ENCODE measurements around the gene ERCC2.
"Not testable (repeated sequence)": the region's sequence is repeated elsewhere in the genome, so short reads cannot be mapped to it uniquely, and the experiment has no call there.

Gene ERCC2

GRCh38 chr19:45327404-45328143 lies 42.8 kb downstream of the ERCC2 start:
- no peak for DNase-seq

GRCh38 chr19:45324349-45324907 lies 45.9 kb downstream of the ERCC2 start:
- DNase-seq, result no peak

DNA sequence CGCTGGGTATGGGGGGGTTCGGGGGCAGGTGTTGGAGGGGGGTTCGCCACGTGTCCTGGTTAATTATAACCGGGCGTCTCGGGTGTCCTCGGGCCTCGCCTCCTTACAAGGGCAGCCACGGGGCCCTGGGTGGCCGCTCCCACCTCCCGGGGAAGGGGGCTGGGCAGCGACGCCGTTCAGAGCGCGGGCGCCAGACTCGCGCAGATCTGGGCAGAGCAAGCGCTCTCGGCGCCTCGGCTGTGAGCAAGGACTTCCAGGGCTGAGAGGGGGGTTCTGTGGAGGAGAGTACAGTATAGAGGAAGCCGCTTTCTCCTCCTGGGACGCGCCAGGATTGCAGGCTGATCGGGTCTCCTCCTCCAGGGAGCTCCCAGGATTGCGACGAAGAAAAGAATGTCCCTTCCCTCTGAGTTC lies 46.7 kb downstream of the ERCC2 start:
- DNase-seq, result no peak

GRCh38 chr19:45322744-45323281 lies 47.6 kb downstream of the ERCC2 start, which contains the start of gene CKM:
Gene CKM, minus strand, starts transcription at chr19:45322875. Its CDS starts 3,162 bp downstream, at chr19:45319713.
- no peak for DNase-seq

- no peak for DNase-seq
Observed at GRCh38 chr19:45322311-45322710, 48.1 kb downstream of the ERCC2 start.

DNA sequence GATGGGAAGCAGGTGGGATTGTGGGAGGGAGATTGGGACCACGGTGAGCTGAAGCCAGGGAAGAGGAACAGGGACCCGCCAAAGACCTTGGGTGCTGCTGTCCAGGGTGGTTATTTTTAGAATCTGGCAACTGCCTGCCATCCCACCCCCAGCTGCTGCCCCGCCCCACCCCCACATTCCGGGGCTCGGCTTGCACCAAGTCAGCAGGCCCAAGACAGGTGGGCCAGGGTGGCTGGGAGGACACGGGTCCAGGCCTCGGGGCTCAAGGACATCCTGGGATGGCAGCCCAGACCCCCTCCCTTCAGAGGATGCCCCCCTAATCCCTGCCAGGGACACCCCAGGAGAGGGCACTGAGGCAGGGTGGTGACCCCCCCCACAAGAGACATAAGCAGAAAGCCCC lies 48.5 kb downstream of the ERCC2 start:
- no peak for DNase-seq

DNA sequence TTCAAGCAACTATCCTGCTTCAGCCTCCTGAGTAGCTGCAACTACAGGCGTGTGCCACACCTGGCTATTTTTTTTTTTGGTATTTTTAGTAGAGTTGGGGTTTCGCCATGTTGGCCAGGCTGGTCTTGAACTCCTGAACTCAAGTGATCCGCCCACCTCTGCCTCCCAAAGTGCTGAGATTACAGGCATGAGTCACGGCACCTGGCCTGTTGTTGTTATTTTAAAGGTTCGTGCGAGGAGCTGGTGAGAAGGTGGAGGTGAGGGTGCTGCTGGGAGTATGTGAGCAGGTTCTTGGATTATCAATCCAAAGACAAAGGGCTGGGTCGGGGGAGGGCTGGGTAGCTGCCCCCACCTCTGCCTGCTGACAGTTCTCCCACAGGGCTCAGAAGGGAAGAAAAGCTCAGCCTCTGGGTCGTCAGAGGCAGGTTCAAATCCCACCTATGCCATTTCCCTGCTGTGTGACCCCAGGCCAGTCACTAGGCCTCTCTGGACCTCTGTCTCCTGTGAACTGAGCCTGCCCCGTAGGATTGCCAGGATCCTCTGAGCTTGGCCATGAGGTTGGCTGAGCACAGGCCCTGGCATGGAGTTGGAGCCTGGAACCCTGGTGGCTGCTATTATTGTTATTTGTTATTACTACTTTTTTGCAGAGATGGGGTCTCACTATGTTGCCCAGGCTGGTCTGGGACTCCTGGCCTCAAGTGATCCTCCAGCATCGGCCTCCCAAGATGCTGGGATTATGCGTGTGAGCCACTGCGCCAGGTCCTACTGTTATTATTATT lies 49.2 kb downstream of the ERCC2 start:
- no peak for DNase-seq

- no peak for DNase-seq
Observed at GRCh38 chr19:45315304-45315703, 55.1 kb downstream of the ERCC2 start.

- no peak for DNase-seq
Observed at GRCh38 chr19:45314708-45315245, 55.6 kb downstream of the ERCC2 start.

DNA sequence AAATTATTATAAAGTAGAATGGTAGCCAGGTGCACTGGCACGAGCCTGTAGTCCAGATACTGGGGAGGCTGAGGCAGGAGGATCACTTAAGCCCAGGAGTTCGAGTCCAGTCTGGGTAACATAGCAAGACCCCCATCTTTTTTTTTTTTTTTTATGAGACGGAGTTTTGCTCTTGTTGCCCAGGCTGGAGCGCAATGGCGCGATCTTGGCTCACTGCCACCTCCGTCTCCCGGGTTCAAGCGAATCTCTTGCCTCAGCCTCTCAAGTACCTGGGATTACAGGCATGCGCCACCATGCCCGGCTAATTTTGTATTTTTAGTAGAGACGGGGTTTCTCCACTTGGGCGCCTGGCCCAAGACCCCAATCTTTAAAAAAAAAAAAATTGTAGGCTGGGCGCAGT lies 58.1 kb downstream of the ERCC2 start:
- DNase-seq, result not testable (repeated sequence)

DNA sequence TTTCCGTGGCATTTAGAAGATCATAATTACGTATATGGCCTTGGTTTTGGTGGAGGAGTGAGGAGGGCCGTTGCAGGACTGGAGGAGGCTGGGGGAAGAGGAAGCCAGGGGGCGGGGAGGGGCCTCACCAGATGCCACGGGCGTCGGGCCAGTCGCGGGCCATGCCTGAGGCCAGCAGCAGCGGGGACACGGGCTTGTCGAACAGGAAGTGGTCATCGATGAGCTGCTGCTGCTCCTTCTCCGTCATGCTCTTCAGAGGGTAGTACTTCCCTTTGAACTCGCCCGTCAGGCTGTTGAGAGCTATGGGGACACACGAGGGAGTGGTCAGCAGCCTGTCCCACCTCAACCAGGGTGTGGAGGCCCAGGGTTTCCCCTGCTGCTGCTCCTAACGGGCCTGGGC lies 58.8 kb downstream of the ERCC2 start:
- no peak for DNase-seq

DNA sequence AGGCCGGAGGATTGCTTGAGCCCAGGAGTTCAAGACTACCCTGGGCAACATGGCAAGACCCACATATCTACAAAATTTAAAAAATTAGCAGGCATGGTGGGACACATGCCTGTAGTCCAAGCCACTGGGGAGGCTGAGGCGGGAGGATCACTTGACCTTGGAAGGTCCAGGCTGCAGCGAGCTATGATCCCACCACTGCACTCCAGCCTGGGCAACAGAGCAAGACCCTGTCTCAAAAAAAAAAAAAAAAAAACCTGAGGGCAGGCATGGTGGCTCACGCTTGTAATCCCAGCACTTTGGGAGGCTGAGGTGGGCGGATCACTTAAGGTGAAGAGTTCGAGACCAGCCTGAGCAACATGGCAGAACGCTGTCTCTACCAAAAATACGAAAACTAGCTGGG lies 61.1 kb downstream of the ERCC2 start:
- not testable (repeated sequence) for DNase-seq

- no peak for DNase-seq
Observed at GRCh38 chr19:45307361-45307760, 63.0 kb downstream of the ERCC2 start.

DNA sequence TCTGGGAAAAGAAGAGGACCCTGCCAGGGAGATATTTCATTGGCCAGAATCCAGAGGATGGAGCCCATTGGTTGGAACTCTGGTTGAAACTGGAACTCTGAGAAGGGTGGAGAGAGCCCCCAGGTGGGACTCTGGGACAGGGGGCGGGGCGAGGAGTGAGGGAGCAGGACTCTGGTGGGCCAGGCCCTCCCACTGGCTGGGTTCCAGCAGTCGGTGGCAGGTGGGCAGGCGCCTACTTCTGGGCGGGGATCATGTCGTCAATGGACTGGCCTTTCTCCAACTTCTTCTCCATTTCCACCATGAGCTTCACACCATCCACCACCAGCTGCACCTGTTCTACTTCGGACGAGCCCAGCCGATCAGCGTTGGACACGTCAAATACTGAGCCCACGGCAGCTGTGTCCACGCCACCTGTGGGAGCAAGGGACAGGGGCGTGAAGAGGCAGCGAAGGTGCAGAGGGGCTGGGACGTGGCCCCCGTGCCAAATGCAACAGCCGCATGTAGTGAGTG lies 63.8 kb downstream of the ERCC2 start:
- DNase-seq, result peak; percentile 78

DNA sequence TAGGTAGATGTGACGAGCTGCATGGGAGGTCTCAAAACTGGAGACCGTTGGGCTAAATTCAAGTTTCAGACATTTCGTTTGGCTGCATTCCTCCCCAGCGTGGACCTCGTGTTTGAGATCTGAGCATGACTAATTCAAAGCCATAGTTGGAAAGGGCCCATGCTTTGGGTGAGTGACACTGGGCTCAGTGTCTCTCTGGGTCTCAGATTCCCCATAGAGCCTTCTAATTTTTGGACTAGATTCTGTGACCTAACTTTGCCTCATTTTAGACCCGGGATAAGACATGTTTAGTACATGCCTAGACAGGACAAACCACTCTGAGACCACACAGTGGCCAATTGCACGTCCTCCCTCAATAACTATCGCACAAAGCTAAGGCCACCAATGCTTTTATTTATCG lies 64.3 kb downstream of the ERCC2 start:
- no peak for DNase-seq

- no peak for DNase-seq
Observed at GRCh38 chr19:45305421-45305820, 65.0 kb downstream of the ERCC2 start.

- DNase-seq, result no peak
Observed at GRCh38 chr19:45305007-45305406, 65.4 kb downstream of the ERCC2 start.

DNA sequence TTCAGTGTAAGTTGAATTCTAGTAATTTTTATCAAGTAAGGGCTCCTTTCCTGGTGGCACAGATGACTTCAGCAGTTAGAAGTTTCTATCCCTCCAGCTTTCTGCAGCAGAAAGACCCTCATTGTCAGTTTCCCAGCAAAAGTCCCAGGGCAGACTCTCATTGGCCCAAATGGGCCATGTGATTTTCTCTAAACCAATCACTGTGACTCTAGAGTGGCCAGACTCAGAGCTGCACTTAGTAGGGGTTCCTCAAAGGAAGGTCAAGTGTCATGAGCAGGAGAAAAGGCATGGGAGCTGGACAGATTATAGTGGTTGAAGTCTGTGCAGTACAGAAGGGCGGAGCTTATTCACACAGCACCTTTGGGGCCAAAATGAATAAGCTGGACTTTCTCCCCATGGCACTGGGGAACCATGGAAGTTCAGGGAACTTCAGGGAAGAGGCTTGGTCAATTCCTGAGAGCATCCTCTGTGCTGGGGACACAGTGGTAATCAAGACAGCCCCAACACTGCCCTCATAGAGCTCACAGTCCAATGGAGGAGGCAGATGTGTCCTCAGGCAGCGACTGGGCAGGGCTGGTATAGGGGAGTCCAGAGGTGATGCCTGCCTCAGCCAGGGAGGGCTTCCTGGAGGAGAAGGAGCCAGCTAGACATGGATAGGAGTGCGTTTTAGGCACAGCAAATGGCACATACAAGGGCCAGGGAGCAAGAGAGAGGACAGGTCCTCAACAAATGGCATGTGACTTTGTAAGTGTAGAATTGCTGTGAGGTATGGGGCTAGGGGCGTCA lies 66.0 kb downstream of the ERCC2 start:
- DNase-seq, result no peak

DNA sequence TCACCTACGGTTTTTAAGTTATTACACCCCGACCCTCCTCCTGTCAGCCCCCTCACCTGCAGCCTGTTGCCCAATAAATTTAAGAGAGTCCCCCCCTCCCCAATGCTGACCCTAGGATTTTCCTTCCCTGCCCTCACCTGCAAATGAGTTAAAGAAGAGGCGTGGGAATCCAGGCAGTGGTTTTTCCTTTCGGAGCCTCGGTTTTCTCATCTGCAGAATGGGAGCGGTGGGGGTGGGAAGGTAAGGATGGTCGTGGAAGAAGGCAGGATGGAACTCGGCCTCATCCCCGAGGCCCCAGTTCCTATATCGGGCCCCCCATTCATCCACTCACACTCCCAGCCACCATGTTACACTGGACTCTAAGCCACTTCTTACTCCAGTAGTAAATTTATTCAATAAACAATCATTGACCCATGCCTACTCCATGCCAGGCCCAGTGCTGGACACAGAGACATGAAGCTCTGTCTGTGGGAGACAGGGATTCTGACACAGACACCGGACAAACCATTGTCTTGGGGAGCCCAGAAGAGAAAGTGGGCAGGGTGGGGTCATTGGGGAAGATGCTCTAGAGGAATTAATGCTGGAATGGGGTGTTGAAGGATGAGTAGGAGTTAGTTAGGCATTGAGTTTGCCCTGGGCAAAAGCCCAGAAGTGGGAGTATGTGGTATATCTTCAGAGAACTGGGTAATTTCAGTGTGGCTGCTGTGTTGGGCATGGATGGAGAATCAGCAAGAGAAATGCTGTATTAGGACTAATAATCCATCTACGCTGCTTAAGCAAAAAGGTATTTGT lies 66.9 kb downstream of the ERCC2 start:
- DNase-seq, result no peak

- no peak for DNase-seq
Observed at GRCh38 chr19:45302416-45302815, 68.0 kb downstream of the ERCC2 start.

Measured in NCI-H2029 treated with DMSO at 0.1 percent for 48 hours (cell line).